ENCODE data around the gene CP. TPM values are rescaled to one million over a fixed set of nuclear protein-coding genes. Genes with fewer than 3 reads are reported as not detected.

Gene CP
- total and polyA plus RNA-seq, 4 donors, result 565 to 1,748 (median 1,277) TPM

GRCh38 chr3:149179220-149179619, 42.4 kb downstream of the CP start:
- H3K27ac ChIP-seq (ENCODE audit: low read depth in 1 of 2, low read length in 2 of 2), result peak overlapping the region; percentile 31 to 38
- DNase-seq (ENCODE audit: low spot score), result no peak
- H3K27me3 ChIP-seq (ENCODE audit: control insufficient read depth in 4 of 4, insufficient read depth in 4 of 4, low read length in 3 of 4), result no peaks in the 10 kb centered on the region
- TF ChIP-seq REST (IDR thresholded peaks at IDR 0.05) (no peak), RAD21 (IDR thresholded peaks at IDR 0.05) (no peak), FOXA1 (IDR thresholded peaks at IDR 0.05) (no peak), JUND (IDR thresholded peaks at IDR 0.05) (no peak)
- peaks cover 4 to 78% (median 71%) of the 10 kb centered on the region in 4 donors for H3K36me3 ChIP-seq (ENCODE audit: control insufficient read depth in 4 of 4, insufficient read depth in 3 of 4, low read depth in 1 of 4, low read length in 3 of 4)
- 78% methylated on average over 1 of the region's 1 CpG for WGBS
- H3K4me3 ChIP-seq (ENCODE audit: low read depth in 1 of 3, low read length in 3 of 3), result no peak overlapping the region
- no peaks in the 10 kb centered on the region for H3K9me3 ChIP-seq (ENCODE audit: control insufficient read depth in 4 of 4, low read length in 3 of 4)
- H3K9ac ChIP-seq (ENCODE audit: low read depth in 1 of 2, low read length in 2 of 2), result no peak overlapping the region
- no peaks in the 10 kb centered on the region for H3K4me1 ChIP-seq (ENCODE audit: control insufficient read depth in 4 of 4, insufficient read depth in 4 of 4, low read length in 3 of 4)

GRCh38 chr3:149177122-149177521, 44.5 kb downstream of the CP start:
- no peak overlapping the region for H3K4me3 ChIP-seq (ENCODE audit: low read depth in 1 of 3, low read length in 3 of 3)
- WGBS, result 97% methylated on average over 1 of the region's 1 CpG
- TF ChIP-seq CTCF (IDR thresholded peaks at IDR 0.05; ENCODE audit: low read depth, low read length, missing input control) (no peak), RXRA (IDR thresholded peaks at IDR 0.05) (no peak), FOXA2 (IDR thresholded peaks at IDR 0.05) (no peak), FOXA1 (IDR thresholded peaks at IDR 0.05) (no peak), JUND (IDR thresholded peaks at IDR 0.05) (no peak), RAD21 (IDR thresholded peaks at IDR 0.05) (no peak), ATF3 (IDR thresholded peaks at IDR 0.05) (no peak), MAX (IDR thresholded peaks at IDR 0.05) (no peak), TAF1 (conservative IDR thresholded peaks at IDR 0.05) (no peak), HNF4A (conservative IDR thresholded peaks at IDR 0.05) (no peak), ZBTB33 (IDR thresholded peaks at IDR 0.05) (no peak), YY1 (IDR thresholded peaks at IDR 0.05) (no peak)
- H3K9me3 ChIP-seq (ENCODE audit: control insufficient read depth in 4 of 4, low read length in 3 of 4), result no peaks in the 10 kb centered on the region
- no peak overlapping the region for H3K9ac ChIP-seq (ENCODE audit: low read depth in 1 of 2, low read length in 2 of 2)
- H3K36me3 ChIP-seq (ENCODE audit: control insufficient read depth in 4 of 4, insufficient read depth in 3 of 4, low read depth in 1 of 4, low read length in 3 of 4), result peaks cover 4 to 85% (median 77%) of the 10 kb centered on the region in 4 donors
- H3K4me1 ChIP-seq (ENCODE audit: control insufficient read depth in 4 of 4, insufficient read depth in 4 of 4, low read length in 3 of 4), result no peaks in the 10 kb centered on the region
- no peak overlapping the region for H3K27ac ChIP-seq (ENCODE audit: low read depth in 1 of 2, low read length in 2 of 2)
- no peaks in the 10 kb centered on the region for H3K27me3 ChIP-seq (ENCODE audit: control insufficient read depth in 4 of 4, insufficient read depth in 4 of 4, low read length in 3 of 4)
- DNase-seq (ENCODE audit: low spot score), result no peak

All from liver (tissue), 9 donors.